GM12878 (cell line): ENCODE measurements around the gene SREK1.

Experiments used
- BHLHE40 ChIP-seq, 2 experiments: fragments of 450-650 bp in 1 of 2; IDR thresholded peaks; 2 replicates each; pipeline ENCODE4 v1.6.1; 2011 to 2017; ENCODE audit warnings: low read depth in 2 of 2, borderline replicate concordance in 1 of 2, improper control_type of control experiment in 1 of 2, low read length in 1 of 2, mild to moderate bottlenecking in 1 of 2
- EP300 ChIP-seq, 2 experiments: fragments of 150-350 bp in 1 of 2; IDR thresholded peaks; 2 replicates each; pipeline ENCODE4 v1.6.1; 2011 to 2012; ENCODE audit warnings: low read depth in 2 of 2, low read length in 2 of 2, borderline replicate concordance in 1 of 2, improper control_type of control experiment in 1 of 2, inconsistent platforms in 1 of 2; ENCODE audit not compliant: control insufficient read depth in 1 of 2
- HDAC6 ChIP-seq: fragments of 200-600 bp; sonication (generic); IDR thresholded peaks from one replicate; pipeline ENCODE4 v1.8.0; 2017; ENCODE audit warnings: antibody characterized with exemption; ENCODE audit not compliant: unreplicated experiment
- POLR2A ChIP-seq: IDR thresholded peaks from 2 replicates; pipeline ENCODE4 v1.6.1; 2011; ENCODE audit warnings: low read depth, mild to moderate bottlenecking, low read length
- POLR2AphosphoS2 ChIP-seq: IDR thresholded peaks from 2 replicates; pipeline ENCODE4 v1.6.1; 2011; ENCODE audit warnings: low read depth, mild to moderate bottlenecking, low read length, improper control_type of control experiment, moderate library complexity
- SIX5 ChIP-seq: IDR thresholded peaks from 2 replicates; pipeline ENCODE4 v1.6.1; 2011; ENCODE audit warnings: mild to moderate bottlenecking, low read depth, low read length, moderate library complexity; ENCODE audit not compliant: severe bottlenecking
- TAF1 ChIP-seq: IDR thresholded peaks from 2 replicates; pipeline ENCODE4 v1.6.1; 2011; ENCODE audit warnings: mild to moderate bottlenecking, low read depth, low read length, borderline replicate concordance
- YY1 ChIP-seq: IDR thresholded peaks from 2 replicates; pipeline ENCODE4 v1.6.1; 2011; ENCODE audit warnings: low read depth, mild to moderate bottlenecking, low read length
- TF ChIP-seq, protein P1 (sequence below), 3 experiments: IDR thresholded peaks in 2 of 3; conservative IDR thresholded peaks in 1 of 3; 2 replicates each; pipeline ENCODE4 v1.5.1; 2011; ENCODE audit warnings: low read depth in 3 of 3, low read length in 3 of 3, mild to moderate bottlenecking in 3 of 3, control low read depth in 2 of 3, moderate library complexity in 2 of 3, inconsistent platforms in 1 of 3, mixed read lengths in 1 of 3; ENCODE audit not compliant: control insufficient read depth in 2 of 3, insufficient read depth in 1 of 3; ENCODE audit errors: extremely low read depth in 1 of 3
- TF ChIP-seq, protein P2 (sequence below): fragments of 150-350 bp; IDR thresholded peaks from 2 replicates; pipeline ENCODE4 v1.6.1; 2014; ENCODE audit warnings: mild to moderate bottlenecking, low read depth, low read length
- TF ChIP-seq, protein P3 (sequence below): IDR thresholded peaks from 2 replicates; pipeline ENCODE4 v1.6.1; 2012; ENCODE audit warnings: low read depth, low read length, improper control_type of control experiment

DNA sequence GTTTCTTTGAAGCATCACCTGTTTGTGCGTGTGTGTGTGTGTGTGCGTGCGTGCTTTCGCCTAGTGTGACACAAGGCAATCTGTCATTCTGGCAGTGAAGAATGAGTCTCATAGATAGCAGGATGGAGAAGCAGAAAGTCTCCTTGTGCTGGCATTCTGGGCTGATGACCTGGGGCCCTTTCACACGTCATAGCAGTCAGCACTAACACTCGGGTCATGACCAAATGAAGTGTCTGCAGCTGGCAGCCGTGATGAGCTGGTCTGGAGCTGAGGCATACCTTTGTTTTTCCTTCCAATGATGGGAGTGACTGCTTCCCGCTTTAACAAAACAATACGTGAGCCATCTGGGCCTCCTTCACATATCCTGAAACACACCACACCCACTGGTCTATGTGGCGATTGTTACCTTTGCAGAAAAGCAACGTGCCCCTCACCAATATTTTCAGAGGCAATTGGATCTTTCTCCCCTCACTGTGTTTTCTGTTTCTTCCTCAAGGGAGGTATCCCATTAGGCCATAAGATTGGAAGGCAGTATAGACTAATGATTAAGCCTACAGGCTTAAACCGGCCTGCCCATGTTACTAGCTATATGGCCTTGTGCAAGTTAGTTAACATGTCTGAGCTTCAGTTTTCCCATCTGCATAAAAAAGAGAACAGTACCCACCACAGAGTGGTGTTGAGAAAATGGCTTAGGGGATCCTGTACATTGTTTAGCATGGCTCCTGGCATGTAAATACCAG, 88.8 kb downstream of the SREK1 start:
- TF ChIP-seq, protein P1, sequence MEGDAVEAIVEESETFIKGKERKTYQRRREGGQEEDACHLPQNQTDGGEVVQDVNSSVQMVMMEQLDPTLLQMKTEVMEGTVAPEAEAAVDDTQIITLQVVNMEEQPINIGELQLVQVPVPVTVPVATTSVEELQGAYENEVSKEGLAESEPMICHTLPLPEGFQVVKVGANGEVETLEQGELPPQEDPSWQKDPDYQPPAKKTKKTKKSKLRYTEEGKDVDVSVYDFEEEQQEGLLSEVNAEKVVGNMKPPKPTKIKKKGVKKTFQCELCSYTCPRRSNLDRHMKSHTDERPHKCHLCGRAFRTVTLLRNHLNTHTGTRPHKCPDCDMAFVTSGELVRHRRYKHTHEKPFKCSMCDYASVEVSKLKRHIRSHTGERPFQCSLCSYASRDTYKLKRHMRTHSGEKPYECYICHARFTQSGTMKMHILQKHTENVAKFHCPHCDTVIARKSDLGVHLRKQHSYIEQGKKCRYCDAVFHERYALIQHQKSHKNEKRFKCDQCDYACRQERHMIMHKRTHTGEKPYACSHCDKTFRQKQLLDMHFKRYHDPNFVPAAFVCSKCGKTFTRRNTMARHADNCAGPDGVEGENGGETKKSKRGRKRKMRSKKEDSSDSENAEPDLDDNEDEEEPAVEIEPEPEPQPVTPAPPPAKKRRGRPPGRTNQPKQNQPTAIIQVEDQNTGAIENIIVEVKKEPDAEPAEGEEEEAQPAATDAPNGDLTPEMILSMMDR (IDR thresholded peaks at IDR 0.05 in 2 of 3, conservative IDR thresholded peaks at IDR 0.05 in 1 of 3; ENCODE audit: control insufficient read depth in 2 of 3, extremely low read depth in 1 of 3, insufficient read depth in 1 of 3, low read depth in 3 of 3, low read length in 3 of 3): no peak
- TF ChIP-seq EP300 (IDR thresholded peaks at IDR 0.05; ENCODE audit: borderline replicate concordance in 1 of 2, control insufficient read depth in 1 of 2, low read depth in 2 of 2, low read length in 2 of 2) (no peak), HDAC6 (no peak), POLR2AphosphoS2 (no peak), TAF1 (no peak), SIX5 (no peak), YY1 (no peak), BHLHE40 (IDR thresholded peaks at IDR 0.05; ENCODE audit: borderline replicate concordance in 1 of 2, low read depth in 2 of 2, low read length in 1 of 2) (no peak), POLR2A (no peak)
- TF ChIP-seq, protein P2, sequence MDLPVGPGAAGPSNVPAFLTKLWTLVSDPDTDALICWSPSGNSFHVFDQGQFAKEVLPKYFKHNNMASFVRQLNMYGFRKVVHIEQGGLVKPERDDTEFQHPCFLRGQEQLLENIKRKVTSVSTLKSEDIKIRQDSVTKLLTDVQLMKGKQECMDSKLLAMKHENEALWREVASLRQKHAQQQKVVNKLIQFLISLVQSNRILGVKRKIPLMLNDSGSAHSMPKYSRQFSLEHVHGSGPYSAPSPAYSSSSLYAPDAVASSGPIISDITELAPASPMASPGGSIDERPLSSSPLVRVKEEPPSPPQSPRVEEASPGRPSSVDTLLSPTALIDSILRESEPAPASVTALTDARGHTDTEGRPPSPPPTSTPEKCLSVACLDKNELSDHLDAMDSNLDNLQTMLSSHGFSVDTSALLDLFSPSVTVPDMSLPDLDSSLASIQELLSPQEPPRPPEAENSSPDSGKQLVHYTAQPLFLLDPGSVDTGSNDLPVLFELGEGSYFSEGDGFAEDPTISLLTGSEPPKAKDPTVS: no peak
- TF ChIP-seq, protein P3, sequence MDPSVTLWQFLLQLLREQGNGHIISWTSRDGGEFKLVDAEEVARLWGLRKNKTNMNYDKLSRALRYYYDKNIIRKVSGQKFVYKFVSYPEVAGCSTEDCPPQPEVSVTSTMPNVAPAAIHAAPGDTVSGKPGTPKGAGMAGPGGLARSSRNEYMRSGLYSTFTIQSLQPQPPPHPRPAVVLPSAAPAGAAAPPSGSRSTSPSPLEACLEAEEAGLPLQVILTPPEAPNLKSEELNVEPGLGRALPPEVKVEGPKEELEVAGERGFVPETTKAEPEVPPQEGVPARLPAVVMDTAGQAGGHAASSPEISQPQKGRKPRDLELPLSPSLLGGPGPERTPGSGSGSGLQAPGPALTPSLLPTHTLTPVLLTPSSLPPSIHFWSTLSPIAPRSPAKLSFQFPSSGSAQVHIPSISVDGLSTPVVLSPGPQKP: no peak
